Astrocyte of the cerebellum (primary cell): ENCODE results near the gene PCNT.
A peak's percentile ranks its signal among the peaks of the same experiment; 100 is the strongest.
"Not testable (repeated sequence)": the region's sequence is repeated elsewhere in the genome, so short reads cannot be mapped to it uniquely, and the experiment has no call there.

Source experiments
- DNase-seq: peaks from one replicate; pipeline ENCODE4 v3.0.0-alpha.2; 2011; ENCODE audit warnings: low read depth
- H3K4me3 ChIP-seq: 2 replicates; pipeline ENCODE4 v1.5.1; 2011; ENCODE audit warnings: mild to moderate bottlenecking, low read depth, low read length, moderate library complexity
- CTCF ChIP-seq: IDR thresholded peaks from 2 replicates; pipeline ENCODE4 v1.5.1; 2012; ENCODE audit warnings: low read length, low read depth, moderate library complexity, mild to moderate bottlenecking; ENCODE audit errors: missing control alignments
- in situ Hi-C: cut with HindIII; loops from 2 replicates; pipeline ENCODE4 v1.10.0; 2017; ENCODE audit warnings: low sequenced_read_pairs

Gene PCNT

GRCh38 chr21:46399129-46399528, 75.2 kb downstream of the PCNT start:
- DNase-seq: no peak
- in situ Hi-C loops: no loop called here
- TF ChIP-seq CTCF: no peak
- no peak overlapping the region for H3K4me3 ChIP-seq

- in situ Hi-C loops: no loop called here
- no peak overlapping the region for H3K4me3 ChIP-seq
- no peak for TF ChIP-seq CTCF
- DNase-seq: no peak
Observed at GRCh38 chr21:46399686-46400085, 75.7 kb downstream of the PCNT start.

GRCh38 chr21:46401186-46401910, 77.4 kb downstream of the PCNT start:
- DNase-seq: no peak
- TF ChIP-seq CTCF: no peak
- in situ Hi-C loops: no loop called here
- H3K4me3 ChIP-seq: no peak overlapping the region

- TF ChIP-seq CTCF: peak; percentile 13
- DNase-seq: no peak
- in situ Hi-C loops: no loop called here
- no peak overlapping the region for H3K4me3 ChIP-seq
Observed at GRCh38 chr21:46402421-46402820, 78.5 kb downstream of the PCNT start.

GRCh38 chr21:46403234-46403811, 79.4 kb downstream of the PCNT start:
- in situ Hi-C loops, H3K4me3 ChIP-seq, DNase-seq: not testable (repeated sequence)

GRCh38 chr21:46404306-46404705, 80.3 kb downstream of the PCNT start:
- no peak for TF ChIP-seq CTCF
- no peak for DNase-seq
- in situ Hi-C loops: no loop called here
- no peak overlapping the region for H3K4me3 ChIP-seq

GRCh38 chr21:46406001-46406400, 82.0 kb downstream of the PCNT start:
- no peak for DNase-seq
- H3K4me3 ChIP-seq: no peak overlapping the region
- in situ Hi-C loops: no loop called here
- no peak for TF ChIP-seq CTCF
